22Rv1 (cell line): ENCODE results near the gene OBI1.

Experiments
- CTCF ChIP-seq: fragments of 450-650 bp; IDR thresholded peaks from 2 replicates; pipeline ENCODE4 v1.5.1; 2017; ENCODE audit warnings: mild to moderate bottlenecking
- ZFX ChIP-seq: fragments of 450-650 bp; IDR thresholded peaks from 2 replicates; pipeline ENCODE4 v1.6.1; 2017; ENCODE audit warnings: antibody characterized with exemption, borderline replicate concordance

- TF ChIP-seq CTCF (no peak), ZFX (no peak)
Observed at GRCh38 chr13:78598966-78599644, 59.9 kb downstream of the OBI1 start.
